H1 (cell line): ENCODE data around the gene MGRN1. TPM values are rescaled to one million over a fixed set of nuclear protein-coding genes. Genes with fewer than 3 reads are reported as not detected.

Experiments
- CTCF ChIA-PET: fragments of 300-600 bp; sonication (Branson Sonifier 250); formaldehyde crosslinking; loops from one replicate; lab custom pipeline; 2021; ENCODE audit not compliant: partially characterized antibody; lab: Charles Lee
- POLR2A ChIA-PET: fragments of 300-600 bp; sonication (Branson Sonifier 250); formaldehyde crosslinking; loops from one replicate; lab custom pipeline; 2021; ENCODE audit warnings: inconsistent platforms; ENCODE audit not compliant: partially characterized antibody; lab: Charles Lee
- DNase-seq, 2 experiments: peaks; one replicate each; pipeline versions ENCODE4 v3.0.0 to v3.0.0-alpha.2; 2010 to 2022; ENCODE audit warnings: low spot score in 2 of 2, low read depth in 1 of 2, mixed read lengths in 1 of 2
- FAIRE-seq: peaks from 2 replicates; lab custom pipeline; 2011; peaks lifted over from hg19 to GRCh38; lab: Jason Lieb, UNC
- H2AFZ ChIP-seq: 2 replicates; pipeline ENCODE4 v1.8.1; 2012; ENCODE audit warnings: low read length, inconsistent platforms
- H2AK5ac ChIP-seq: 2 replicates; pipeline ENCODE4 v1.6.1; 2013; ENCODE audit warnings: low read depth, low read length
- H2BK120ac ChIP-seq: replicated peaks from 2 replicates; pipeline ENCODE3; 2013; ENCODE audit warnings: low read depth, low read length, inconsistent platforms
- H2BK12ac ChIP-seq: 2 replicates; pipeline ENCODE4 v1.6.1; 2013; ENCODE audit warnings: low read depth, low read length
- H2BK15ac ChIP-seq: 2 replicates; pipeline ENCODE4 v1.6.1; 2013; ENCODE audit warnings: low read length
- H2BK20ac ChIP-seq: 2 replicates; pipeline ENCODE4 v1.6.1; 2013; ENCODE audit warnings: low read length
- H2BK5ac ChIP-seq: 2 replicates; pipeline ENCODE4 v1.6.1; 2013; ENCODE audit warnings: low read depth, low read length
- H3K14ac ChIP-seq: 2 replicates; pipeline ENCODE4 v1.6.1; 2013; ENCODE audit warnings: inconsistent platforms; ENCODE audit not compliant: insufficient read length
- H3K18ac ChIP-seq: 2 replicates; pipeline ENCODE4 v1.6.1; 2013; ENCODE audit warnings: low read length; ENCODE audit errors: extremely low read depth
- H3K23ac ChIP-seq: 2 replicates; pipeline ENCODE4 v1.6.1; 2013; ENCODE audit warnings: inconsistent platforms; ENCODE audit not compliant: insufficient read length
- H3K23me2 ChIP-seq: 2 replicates; pipeline ENCODE4 v1.6.1; 2013; ENCODE audit warnings: low read depth, low read length
- H3K27ac ChIP-seq: 2 replicates; pipeline ENCODE4 v1.6.1; 2011; ENCODE audit warnings: low read depth, low read length, inconsistent platforms
- H3K27me3 ChIP-seq, 4 experiments: replicated peaks in 1 of 4; 1 replicate in 1 of 4; 2 replicates in 3 of 4; pipeline versions ENCODE4 v1.6.1 to v1.8.1; 2011 to 2013; ENCODE audit warnings: low read length in 3 of 4, mild to moderate bottlenecking in 3 of 4, inconsistent platforms in 2 of 4, mixed read lengths in 2 of 4, moderate library complexity in 1 of 4; ENCODE audit not compliant: control insufficient read depth in 3 of 4, insufficient read depth in 3 of 4; ENCODE audit errors: extremely low read depth in 1 of 4
- H3K36me3 ChIP-seq, 4 experiments: 2 replicates each; pipeline versions ENCODE4 v1.6.1 to v1.8.1; 2011 to 2013; ENCODE audit warnings: mild to moderate bottlenecking in 4 of 4, low read length in 3 of 4, moderate library complexity in 2 of 4, control low read depth in 1 of 4, inconsistent platforms in 1 of 4; ENCODE audit not compliant: insufficient read depth in 4 of 4, control insufficient read depth in 2 of 4
- H3K4ac ChIP-seq: replicated peaks from 2 replicates; pipeline ENCODE3; 2013; ENCODE audit warnings: low read length, low read depth, mixed read lengths, inconsistent platforms; ENCODE audit not compliant: insufficient read length
- H3K4me1 ChIP-seq, 4 experiments: replicated peaks in 1 of 4; 1 replicate in 1 of 4; 2 replicates in 3 of 4; pipeline versions ENCODE4 v1.6.1 to v1.8.1; 2011 to 2013; ENCODE audit warnings: low read length in 3 of 4, inconsistent platforms in 2 of 4, mixed read lengths in 1 of 4; ENCODE audit not compliant: insufficient read depth in 4 of 4, control insufficient read depth in 3 of 4
- H3K4me2 ChIP-seq, 2 experiments: 2 replicates each; pipeline versions ENCODE4 v1.6.1 to v1.8.1; 2011 to 2013; ENCODE audit warnings: low read depth in 2 of 2, low read length in 2 of 2, control low read depth in 1 of 2, inconsistent platforms in 1 of 2, mild to moderate bottlenecking in 1 of 2; ENCODE audit not compliant: insufficient read depth in 1 of 2
- H3K4me3 ChIP-seq, 4 experiments: fragments of 200-600, 300-600 bp in 1 of 4; sonication (generic), shearing (Covaris generic), sonication (Bioruptor Twin) in 1 of 4; 2 replicates each; pipeline versions ENCODE4 v1.5.1 to v1.8.1; 2011 to 2016; ENCODE audit warnings: low read length in 4 of 4, low read depth in 3 of 4, control low read depth in 2 of 4, inconsistent platforms in 2 of 4, mild to moderate bottlenecking in 2 of 4, mixed read lengths in 1 of 4, moderate library complexity in 1 of 4; ENCODE audit not compliant: insufficient read depth in 2 of 4; ENCODE audit errors: extremely low read depth in 1 of 4
- H3K56ac ChIP-seq: replicated peaks from 2 replicates; pipeline ENCODE3; 2013; ENCODE audit warnings: low read depth, mild to moderate bottlenecking, mixed read lengths, low read length, inconsistent platforms; ENCODE audit not compliant: insufficient read length
- H3K79me1 ChIP-seq: 2 replicates; pipeline ENCODE4 v1.6.1; 2013; ENCODE audit warnings: low read depth, low read length, control low read depth
- H3K79me2 ChIP-seq, 2 experiments: 2 replicates each; pipeline versions ENCODE4 v1.6.1 to v1.8.1; 2012 to 2013; ENCODE audit warnings: low read length in 2 of 2, mild to moderate bottlenecking in 2 of 2, inconsistent platforms in 1 of 2; ENCODE audit not compliant: insufficient read depth in 2 of 2, control insufficient read depth in 1 of 2
- H3K9ac ChIP-seq, 4 experiments: replicated peaks in 1 of 4; 1 replicate in 1 of 4; 2 replicates in 3 of 4; pipeline versions ENCODE4 v1.6.1 to v1.8.1; 2011 to 2013; ENCODE audit warnings: low read depth in 3 of 4, low read length in 3 of 4, control low read depth in 2 of 4, mild to moderate bottlenecking in 2 of 4, moderate library complexity in 2 of 4, inconsistent platforms in 1 of 4; ENCODE audit errors: extremely low read depth in 1 of 4
- H3K9me3 ChIP-seq, 2 experiments: 2 replicates each; pipeline versions ENCODE4 v1.6.1 to v1.8.1; 2012 to 2013; ENCODE audit warnings: mild to moderate bottlenecking in 2 of 2, moderate library complexity in 2 of 2, control low read depth in 1 of 2, inconsistent platforms in 1 of 2, low read depth in 1 of 2, low read length in 1 of 2, mixed read lengths in 1 of 2; ENCODE audit not compliant: insufficient read depth in 2 of 2
- H4K20me1 ChIP-seq, 2 experiments: replicated peaks in 1 of 2; 2 replicates each; pipeline versions ENCODE3 to v1.8.1; 2011 to 2013; ENCODE audit warnings: inconsistent platforms in 2 of 2, low read length in 2 of 2, mild to moderate bottlenecking in 1 of 2; ENCODE audit not compliant: insufficient read depth in 2 of 2, control insufficient read depth in 1 of 2
- H4K5ac ChIP-seq: 2 replicates; pipeline ENCODE4 v1.6.1; 2013; ENCODE audit warnings: low read length, low read depth, mixed read lengths, inconsistent platforms; ENCODE audit not compliant: insufficient read length
- H4K8ac ChIP-seq: 2 replicates; pipeline ENCODE4 v1.8.0; 2013; ENCODE audit warnings: mild to moderate bottlenecking, moderate library complexity, low read length, inconsistent platforms; ENCODE audit not compliant: insufficient read depth; ENCODE audit errors: extremely low read depth
- H4K91ac ChIP-seq: replicated peaks from 2 replicates; pipeline ENCODE3; 2013; ENCODE audit warnings: low read length, mixed read lengths, inconsistent platforms; ENCODE audit not compliant: insufficient read length
- CTBP2 ChIP-seq: IDR thresholded peaks from 2 replicates; pipeline ENCODE4 v1.7.0; 2011; ENCODE audit warnings: borderline replicate concordance, mild to moderate bottlenecking, moderate library complexity, mixed read lengths, low read length; ENCODE audit not compliant: insufficient read depth, insufficient read length
- HDAC2 ChIP-seq, 2 experiments: fragments of 300-600 bp in 1 of 2; sonication (generic) in 1 of 2; IDR thresholded peaks; 2 replicates each; pipeline ENCODE4 v1.6.1; 2011 to 2012; ENCODE audit warnings: low read depth in 2 of 2, low read length in 2 of 2, mild to moderate bottlenecking in 2 of 2, moderate library complexity in 2 of 2, borderline replicate concordance in 1 of 2, inconsistent platforms in 1 of 2
- KDM5A ChIP-seq: fragments of 200-600 bp; IDR thresholded peaks from 2 replicates; pipeline ENCODE4 v1.7.1; 2012; ENCODE audit warnings: mild to moderate bottlenecking, low read length, inconsistent platforms, mixed read lengths
- POLR2A ChIP-seq, 2 experiments: IDR thresholded peaks; 1 replicate in 1 of 2; 2 replicates in 1 of 2; pipeline ENCODE4 v1.6.1; 2011; ENCODE audit warnings: low read depth in 2 of 2, low read length in 2 of 2, mild to moderate bottlenecking in 2 of 2; ENCODE audit errors: control extremely low read depth in 1 of 2
- POU5F1 ChIP-seq: IDR thresholded peaks from 2 replicates; pipeline ENCODE4 v1.6.1; 2011; ENCODE audit warnings: low read depth, mild to moderate bottlenecking, low read length, moderate library complexity
- RAD21 ChIP-seq, 2 experiments: IDR thresholded peaks in 1 of 2; conservative IDR thresholded peaks in 1 of 2; 2 replicates each; pipeline ENCODE4 v1.6.1; 2011; ENCODE audit warnings: low read depth in 2 of 2, low read length in 2 of 2, improper control_type of control experiment in 1 of 2, inconsistent platforms in 1 of 2, mild to moderate bottlenecking in 1 of 2, moderate library complexity in 1 of 2
- RFX5 ChIP-seq: IDR thresholded peaks from 2 replicates; pipeline ENCODE4 v1.6.1; 2011; ENCODE audit warnings: low read depth, low read length, improper control_type of control experiment, borderline replicate concordance
- SAP30 ChIP-seq: fragments of 300-600 bp; sonication (generic); IDR thresholded peaks from 2 replicates; pipeline ENCODE4 v1.7.1; 2012; ENCODE audit warnings: low read length, moderate library complexity, mild to moderate bottlenecking, inconsistent platforms; ENCODE audit not compliant: insufficient read depth, insufficient replicate concordance
- WGBS, 2 experiments: shearing (Covaris generic) in 1 of 2; methylation state at CpG; one replicate each; pipeline versions ENCODE4 v1.1.6 to v1.1.7; 2013 to 2015; ENCODE audit warnings: low lambda C conversion rate in 2 of 2, mixed read lengths in 2 of 2, inconsistent platforms in 1 of 2, low coverage in 1 of 2, missing lambda C conversion rate in 1 of 2; ENCODE audit not compliant: insufficient replicate concordance in 2 of 2, insufficient coverage in 1 of 2, insufficient read length in 1 of 2; ENCODE audit errors: extremely low coverage in 1 of 2, missing lambda C conversion rate in 1 of 2; 5-methylcytosine and 5-hydroxymethylcytosine counted together
- polyA plus RNA-seq, 7 experiments: library from polyadenylated mRNA; depleted of rRNA in 3 of 7; stranded (reverse) in 5 of 7; unstranded in 2 of 7; fragments of >200 nt in 5 of 7; fragments of 200-250 nt in 2 of 7; gene quantifications; 1 replicate in 5 of 7; 2 replicates in 1 of 7; 4 replicates in 1 of 7; pipeline versions ENCODE4 v1.2.1 to v1.2.3, GENCODE V29; 2011 to 2013; ENCODE audit warnings: missing spikeins in 2 of 7, mixed read lengths in 2 of 7
- total RNA-seq: library from RNA; stranded (reverse); fragmentation: NEBNext Ultra II Directional; extraction: Animal tissue kit (Norgen Biotek cat#: 25700); gene quantifications from 2 replicates; pipeline ENCODE4 v1.2.1, GENCODE V29; 2021
- TF ChIP-seq, protein P1 (sequence below): IDR thresholded peaks from 2 replicates; pipeline ENCODE4 v1.6.1; 2012; ENCODE audit warnings: inconsistent platforms
- TF ChIP-seq, protein P2 (sequence below): IDR thresholded peaks from 2 replicates; pipeline ENCODE4 v1.6.1; 2011; ENCODE audit warnings: low read length, improper control_type of control experiment

MGRN1 gene
- total and polyA plus RNA-seq, 2 of the 8 experiments (the other 6 are each of a cell fraction or from before 2014, with no cell fraction given): 15.0 to 82.3 TPM

GRCh38 chr16:4677390-4677789 is 52.8 kb downstream of the MGRN1 start:
- POLR2A ChIA-PET: interaction anchor here (1.1 to 1.3 kb wide), 2 partner anchors 15 to 18 kb away, joined by 4 read pairs; partner anchors contain the start of gene NUDT16L1
- peaks cover 4% of the 10 kb centered on the region; the same call in 1 of the 2 replicates for H3K79me1 ChIP-seq
- H3K4ac ChIP-seq: no peak overlapping the region
- H2BK5ac ChIP-seq: no peak overlapping the region
- H4K20me1 ChIP-seq: peaks cover 3 to 12% of the 10 kb centered on the region in 2 experiments
- no peak for FAIRE-seq
- H3K4me2 ChIP-seq: no peak overlapping the region
- no peak overlapping the region for H3K18ac ChIP-seq
- H2AK5ac ChIP-seq: no peak overlapping the region
- no peak overlapping the region for H2BK120ac ChIP-seq
- H3K36me3 ChIP-seq: peaks cover 0 to 15% (median 5%) of the 10 kb centered on the region in 4 experiments; a peak in 5 of 8 replicates
- no peak overlapping the region for H2BK15ac ChIP-seq
- no peak overlapping the region for H2BK12ac ChIP-seq
- no peaks in the 10 kb centered on the region for H3K27me3 ChIP-seq
- no peaks in the 10 kb centered on the region for H3K23me2 ChIP-seq
- no peak overlapping the region for H3K14ac ChIP-seq
- H4K91ac ChIP-seq: no peak overlapping the region
- no peaks in the 10 kb centered on the region for H3K9me3 ChIP-seq
- no peaks in the 10 kb centered on the region for H3K79me2 ChIP-seq
- no peak for DNase-seq
- 94% methylated on average over 12 of the region's 17 CpGs; no CpG with 5 or more reads in 1 of the 2 experiments for WGBS, 2 experiments
- no peak overlapping the region for H3K23ac ChIP-seq
- H2AFZ ChIP-seq: no peak overlapping the region
- H3K9ac ChIP-seq: no peak overlapping the region
- CTCF ChIA-PET: interaction anchor here (0.5 to 1.2 kb wide), 2 partner anchors 27 to 383 kb away, joined by 3 to 4 read pairs; no protein-coding TSS in a partner anchor
- H3K27ac ChIP-seq: no peak overlapping the region
- peaks cover 0 to 3% (median under 1%) of the 10 kb centered on the region in 4 experiments; a peak in 3 of 7 replicates for H3K4me1 ChIP-seq
- H3K4me3 ChIP-seq: no peak overlapping the region
- H3K56ac ChIP-seq: no peak overlapping the region
- H2BK20ac ChIP-seq: no peak overlapping the region
- no peak overlapping the region for H4K8ac ChIP-seq
- no peak overlapping the region for H4K5ac ChIP-seq
- TF ChIP-seq RFX5: no peak
- TF ChIP-seq, protein P1, sequence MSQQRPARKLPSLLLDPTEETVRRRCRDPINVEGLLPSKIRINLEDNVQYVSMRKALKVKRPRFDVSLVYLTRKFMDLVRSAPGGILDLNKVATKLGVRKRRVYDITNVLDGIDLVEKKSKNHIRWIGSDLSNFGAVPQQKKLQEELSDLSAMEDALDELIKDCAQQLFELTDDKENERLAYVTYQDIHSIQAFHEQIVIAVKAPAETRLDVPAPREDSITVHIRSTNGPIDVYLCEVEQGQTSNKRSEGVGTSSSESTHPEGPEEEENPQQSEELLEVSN: no peak
- no peak for TF ChIP-seq POU5F1
- TF ChIP-seq RAD21 (IDR thresholded peaks at IDR 0.05 in 1 of 2, conservative IDR thresholded peaks at IDR 0.05 in 1 of 2; ENCODE audit: low read depth in 2 of 2, low read length in 2 of 2): no peak
- no peak for TF ChIP-seq POLR2A (IDR thresholded peaks at IDR 0.05; ENCODE audit: control extremely low read depth in 1 of 2, low read depth in 2 of 2, low read length in 2 of 2)
- TF ChIP-seq, protein P2, sequence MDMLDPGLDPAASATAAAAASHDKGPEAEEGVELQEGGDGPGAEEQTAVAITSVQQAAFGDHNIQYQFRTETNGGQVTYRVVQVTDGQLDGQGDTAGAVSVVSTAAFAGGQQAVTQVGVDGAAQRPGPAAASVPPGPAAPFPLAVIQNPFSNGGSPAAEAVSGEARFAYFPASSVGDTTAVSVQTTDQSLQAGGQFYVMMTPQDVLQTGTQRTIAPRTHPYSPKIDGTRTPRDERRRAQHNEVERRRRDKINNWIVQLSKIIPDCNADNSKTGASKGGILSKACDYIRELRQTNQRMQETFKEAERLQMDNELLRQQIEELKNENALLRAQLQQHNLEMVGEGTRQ: no peak
- no peak for TF ChIP-seq KDM5A
- no peak for TF ChIP-seq CTBP2
- TF ChIP-seq HDAC2 (IDR thresholded peaks at IDR 0.05; ENCODE audit: borderline replicate concordance in 1 of 2, low read depth in 2 of 2, low read length in 2 of 2): no peak
- no peak for TF ChIP-seq SAP30
